Kasumi-1 (cell line): ENCODE measurements around the gene RAB3D.
A peak's percentile ranks its signal among the peaks of the same experiment; 100 is the strongest.
"Not testable (repeated sequence)": the region's sequence is repeated elsewhere in the genome, so short reads cannot be mapped to it uniquely, and the experiment has no call there.

ENCODE experiments used
- DNase-seq, 2 experiments: peaks; one replicate each; lab custom pipeline; 2025; lab: John Stamatoyannopoulos, UW

RAB3D gene

GRCh38 chr19:11338121-11338520 lies 1.3 kb downstream of the RAB3D start:
- DNase-seq: no peak

GRCh38 chr19:11337080-11337479 lies 2.4 kb downstream of the RAB3D start:
- peak; percentile 24 to 31 for DNase-seq

- DNase-seq: no peak
Observed at GRCh38 chr19:11335449-11336146, 3.9 kb downstream of the RAB3D start.

GRCh38 chr19:11333838-11334237 lies 5.6 kb downstream of the RAB3D start:
- not testable (repeated sequence) for DNase-seq

- no peak for DNase-seq
Observed at GRCh38 chr19:11332822-11333221, 6.6 kb downstream of the RAB3D start.

GRCh38 chr19:11331502-11331901 lies 8.0 kb downstream of the RAB3D start:
- no peak for DNase-seq

- DNase-seq: no peak
Observed at GRCh38 chr19:11330127-11330526, 9.3 kb downstream of the RAB3D start.

GRCh38 chr19:11325544-11325943 lies 13.9 kb downstream of the RAB3D start:
- no peak for DNase-seq

GRCh38 chr19:11324748-11325389 lies 14.6 kb downstream of the RAB3D start:
- DNase-seq: no peak

- DNase-seq: peak; percentile 94 to 98
Observed at GRCh38 chr19:11324079-11324661, 15.3 kb downstream of the RAB3D start.

- peak in 1 of 2 experiments; percentile 23 for DNase-seq
Observed at GRCh38 chr19:11323601-11324078, 15.8 kb downstream of the RAB3D start.

- DNase-seq: peak; percentile 33 to 61
Observed at GRCh38 chr19:11322269-11323024, 17.0 kb downstream of the RAB3D start.

- DNase-seq: no peak
Observed at GRCh38 chr19:11321191-11322126, 18.0 kb downstream of the RAB3D start.

- peak; percentile 70 to 92 for DNase-seq
Observed at GRCh38 chr19:11320278-11320995, 19.0 kb downstream of the RAB3D start.

- no peak for DNase-seq
Observed at GRCh38 chr19:11306337-11306736, 33.1 kb downstream of the RAB3D start.

GRCh38 chr19:11304936-11305335 lies 34.5 kb downstream of the RAB3D start:
- no peak for DNase-seq

- no peak for DNase-seq
Observed at GRCh38 chr19:11300811-11301120, 38.7 kb downstream of the RAB3D start.

GRCh38 chr19:11299946-11300810 lies 39.3 kb downstream of the RAB3D start:
- peak in 1 of 2 experiments; percentile 13 for DNase-seq

GRCh38 chr19:11296264-11296663 lies 43.2 kb downstream of the RAB3D start:
- DNase-seq: peak in 1 of 2 experiments; percentile 17
